Stimulated activated CD8-positive, alpha-beta memory T cell treated with anti-CD3 and anti-CD28 coated beads, Interleukin-15, amount 100 ng/mL, for 4 hours (primary cell): ENCODE results near the gene ZNF221.

Experiments used
- DNase-seq, 2 donors: peaks; one replicate each; pipeline ENCODE4 v3.0.0-alpha.2; 2020; ENCODE audit warnings: low read depth in 2 of 2

The ZNF221 gene

DNA sequence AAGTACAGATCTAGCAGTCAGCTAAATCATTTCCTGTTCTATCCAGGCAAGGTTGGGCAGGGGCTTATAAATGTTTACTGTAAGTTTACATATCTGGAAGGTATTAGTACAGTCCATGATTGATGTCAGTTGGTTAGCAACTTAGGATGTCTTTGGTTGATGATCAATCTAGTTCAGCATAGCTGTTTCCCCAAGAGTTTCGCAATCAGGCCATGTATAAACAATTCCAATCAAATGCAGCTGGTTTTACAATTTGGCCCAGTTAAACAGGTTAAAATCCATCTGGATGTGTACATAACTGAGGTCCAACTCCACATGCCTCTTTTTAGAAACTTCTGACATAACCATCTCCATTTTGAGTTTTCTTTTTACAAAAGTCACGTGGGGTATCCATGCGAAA is 6.9 kb downstream of the ZNF221 start:
- no peak for DNase-seq

DNA sequence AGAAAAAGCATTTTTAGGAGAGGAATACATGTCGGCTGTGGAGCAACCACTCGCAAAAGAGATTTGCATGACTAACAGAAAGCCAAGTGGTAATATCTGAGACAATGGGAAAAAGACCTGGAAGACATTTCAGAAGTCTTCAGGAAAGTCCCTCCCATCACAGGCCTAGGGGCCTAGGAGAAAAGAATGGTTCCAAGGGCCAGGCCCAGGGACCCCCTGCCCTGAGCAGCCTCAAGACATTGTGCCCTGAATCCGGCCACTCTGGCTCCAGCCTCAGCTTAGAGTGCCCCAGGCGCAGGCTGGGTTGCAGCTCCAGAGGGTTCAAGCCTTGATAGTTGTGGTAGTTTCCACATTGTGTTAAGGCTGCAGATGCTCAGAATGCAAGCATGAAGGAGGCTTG is 9.4 kb downstream of the ZNF221 start:
- DNase-seq = no peak

DNA sequence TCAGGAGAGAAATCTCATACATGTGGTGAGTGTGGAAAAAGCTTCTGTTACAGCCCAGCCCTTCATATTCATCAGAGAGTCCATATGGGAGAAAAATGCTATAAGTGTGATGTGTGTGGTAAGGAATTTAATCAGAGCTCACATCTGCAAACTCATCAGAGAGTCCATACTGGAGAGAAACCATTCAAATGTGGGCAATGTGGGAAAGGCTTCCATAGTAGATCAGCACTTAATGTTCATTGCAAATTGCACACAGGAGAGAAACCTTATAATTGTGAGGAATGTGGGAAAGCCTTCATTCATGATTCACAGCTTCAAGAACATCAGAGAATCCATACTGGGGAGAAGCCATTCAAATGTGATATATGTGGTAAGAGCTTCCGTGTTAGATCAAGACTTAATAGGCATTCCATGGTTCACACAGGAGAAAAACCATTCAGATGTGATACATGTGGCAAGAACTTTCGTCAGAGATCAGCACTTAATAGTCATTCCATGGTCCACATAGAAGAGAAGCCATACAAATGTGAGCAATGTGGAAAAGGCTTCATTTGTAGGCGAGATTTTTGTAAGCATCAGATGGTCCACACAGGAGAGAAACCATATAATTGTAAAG is 15.2 kb downstream of the ZNF221 start:
- DNase-seq = no peak

DNA sequence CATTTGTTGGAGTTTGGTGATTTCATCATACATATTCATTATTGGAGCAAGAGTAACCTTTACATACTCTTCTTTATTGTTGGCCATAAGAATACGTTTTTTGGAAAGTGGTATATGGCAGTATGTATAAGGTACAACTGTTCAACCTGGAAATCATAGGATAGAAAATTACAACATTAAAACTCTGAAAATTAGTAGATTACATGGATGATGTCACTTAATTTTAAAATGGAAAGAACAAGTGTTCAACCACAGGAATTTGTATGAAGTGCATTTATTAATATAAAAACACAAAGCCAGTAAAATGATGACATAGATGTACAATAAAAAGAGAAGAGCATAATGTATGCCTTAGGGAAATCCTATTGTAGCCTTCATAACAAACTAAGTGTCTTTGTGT is 25.7 kb downstream of the ZNF221 start:
- no peak for DNase-seq

DNA sequence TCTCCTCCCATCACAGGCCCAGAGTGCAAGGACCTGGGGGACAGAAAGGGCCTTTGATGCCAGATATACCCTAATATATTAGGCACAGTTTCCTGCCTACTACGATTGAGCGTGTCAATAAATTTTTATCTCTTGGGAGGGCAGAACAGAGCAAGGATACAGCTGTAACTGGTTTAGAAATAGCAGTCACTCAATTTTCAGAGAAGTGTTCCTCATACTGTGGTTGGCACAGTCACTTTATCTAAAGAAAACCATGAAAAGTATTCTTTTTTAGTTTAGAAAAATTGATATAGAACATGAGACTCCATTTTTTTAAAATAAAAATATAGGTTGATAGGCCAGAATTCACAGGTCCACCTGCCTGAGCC is 32.5 kb downstream of the ZNF221 start:
- DNase-seq = no peak

DNA sequence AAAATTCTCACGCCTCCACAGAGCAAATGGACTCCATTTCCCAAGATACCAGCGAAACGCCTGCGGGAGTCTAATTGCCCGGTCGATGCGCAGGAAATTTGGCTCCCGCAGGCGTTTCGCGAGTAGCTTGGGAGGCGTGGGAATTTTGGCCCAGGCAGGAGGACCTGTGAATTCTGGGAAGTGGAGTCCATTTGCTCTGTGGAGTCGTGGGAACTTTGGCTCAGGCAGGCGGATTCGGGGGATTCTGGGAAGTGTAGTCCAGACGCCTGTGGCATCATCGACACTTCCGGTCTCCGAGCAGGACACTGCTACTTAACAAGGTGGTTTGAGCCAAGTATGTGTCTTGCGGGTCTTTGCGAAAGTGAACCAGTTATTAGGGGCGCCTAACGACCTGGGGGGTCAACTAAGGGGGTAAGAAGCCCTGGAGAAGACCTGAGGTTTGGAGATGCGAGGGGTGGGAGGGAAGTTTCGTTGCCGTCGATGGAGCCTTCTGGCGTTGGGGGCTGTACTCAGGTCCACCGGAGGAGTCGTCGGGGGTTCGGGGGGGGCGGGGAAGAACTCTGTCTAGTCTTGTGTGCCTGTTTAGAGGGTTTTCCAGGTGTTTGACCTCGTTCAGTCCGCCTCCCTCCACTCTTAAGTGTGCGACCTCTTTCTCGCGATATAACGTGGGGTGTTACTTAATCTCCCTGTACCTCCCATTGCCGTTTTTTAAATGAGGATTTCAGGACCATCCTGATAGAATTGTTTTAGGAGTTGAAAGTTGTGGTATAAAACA is 33.1 kb downstream of the ZNF221 start, which contains the start of gene ZNF155:
TSS of gene ZNF155 (plus strand) at position 277 of the 775 bp plus-strand sequence. CDS start 4,356 bp downstream, outside the sequence.
- peak; percentile 49 to 51 for DNase-seq

DNA sequence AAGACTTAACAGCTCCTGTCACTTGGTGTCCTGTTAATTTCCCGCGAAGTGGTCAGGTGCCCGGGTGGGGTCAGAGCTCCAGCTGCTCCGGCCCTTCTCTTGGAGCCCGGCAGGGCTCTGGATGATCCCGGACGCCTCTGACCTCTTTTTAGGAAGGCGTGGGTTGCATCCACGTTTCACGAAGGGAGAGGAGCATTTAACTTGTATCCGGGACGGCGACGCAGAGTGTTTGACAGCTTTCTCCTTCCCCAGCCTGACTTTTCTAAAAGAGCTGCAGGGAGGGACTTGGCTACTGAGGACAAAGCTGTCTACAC is 33.6 kb downstream of the ZNF221 start:
- DNase-seq = no peak

DNA sequence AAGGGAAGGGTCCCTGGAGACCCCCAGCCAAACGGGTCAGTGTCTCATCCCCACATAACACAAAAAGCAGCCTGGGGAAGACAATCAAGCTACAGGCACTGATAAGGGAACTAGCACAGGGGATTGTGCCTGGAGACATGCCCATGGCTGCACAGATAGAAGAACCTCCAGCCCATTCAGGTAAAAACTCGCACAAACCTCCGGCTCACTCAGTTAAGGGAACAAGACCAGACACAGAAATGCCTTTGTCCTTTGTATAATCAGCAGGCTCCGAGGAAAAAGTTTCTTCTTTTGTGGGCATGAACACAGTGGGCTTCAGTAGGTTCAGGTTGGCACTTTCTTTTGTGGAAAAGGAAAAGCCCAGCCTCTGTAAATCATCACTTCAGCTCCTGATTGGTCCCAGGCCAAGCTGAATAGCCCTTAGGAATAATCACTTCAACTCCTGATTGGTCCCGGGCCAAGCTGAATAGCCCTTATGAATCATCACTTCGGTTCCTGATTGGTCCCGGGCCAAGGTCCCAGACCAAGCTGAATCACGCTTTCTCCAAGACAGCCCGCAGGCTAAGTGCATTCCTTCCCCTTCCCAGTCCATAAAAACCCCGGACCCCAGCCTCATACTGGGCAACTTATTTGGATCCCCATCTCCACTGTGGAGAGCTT is 46.7 kb downstream of the ZNF221 start:
- no peak for DNase-seq

DNA sequence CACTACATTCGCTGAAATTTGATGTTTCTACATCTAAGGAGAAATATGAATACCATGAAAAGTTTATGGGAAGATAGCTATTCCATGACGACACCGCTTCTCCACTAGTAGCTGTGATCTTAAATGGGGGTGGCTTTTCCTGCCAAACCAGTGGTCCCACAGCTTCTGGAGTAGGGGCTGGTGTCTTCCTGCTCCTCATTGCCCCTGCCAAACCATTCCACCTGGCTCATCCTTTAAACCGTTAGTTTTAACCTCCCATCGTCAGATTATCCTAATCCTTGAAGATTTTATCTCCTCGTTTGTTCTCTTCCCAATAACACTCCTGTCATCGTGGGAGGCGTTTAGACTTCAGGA is 51.2 kb downstream of the ZNF221 start:
- no peak for DNase-seq

DNA sequence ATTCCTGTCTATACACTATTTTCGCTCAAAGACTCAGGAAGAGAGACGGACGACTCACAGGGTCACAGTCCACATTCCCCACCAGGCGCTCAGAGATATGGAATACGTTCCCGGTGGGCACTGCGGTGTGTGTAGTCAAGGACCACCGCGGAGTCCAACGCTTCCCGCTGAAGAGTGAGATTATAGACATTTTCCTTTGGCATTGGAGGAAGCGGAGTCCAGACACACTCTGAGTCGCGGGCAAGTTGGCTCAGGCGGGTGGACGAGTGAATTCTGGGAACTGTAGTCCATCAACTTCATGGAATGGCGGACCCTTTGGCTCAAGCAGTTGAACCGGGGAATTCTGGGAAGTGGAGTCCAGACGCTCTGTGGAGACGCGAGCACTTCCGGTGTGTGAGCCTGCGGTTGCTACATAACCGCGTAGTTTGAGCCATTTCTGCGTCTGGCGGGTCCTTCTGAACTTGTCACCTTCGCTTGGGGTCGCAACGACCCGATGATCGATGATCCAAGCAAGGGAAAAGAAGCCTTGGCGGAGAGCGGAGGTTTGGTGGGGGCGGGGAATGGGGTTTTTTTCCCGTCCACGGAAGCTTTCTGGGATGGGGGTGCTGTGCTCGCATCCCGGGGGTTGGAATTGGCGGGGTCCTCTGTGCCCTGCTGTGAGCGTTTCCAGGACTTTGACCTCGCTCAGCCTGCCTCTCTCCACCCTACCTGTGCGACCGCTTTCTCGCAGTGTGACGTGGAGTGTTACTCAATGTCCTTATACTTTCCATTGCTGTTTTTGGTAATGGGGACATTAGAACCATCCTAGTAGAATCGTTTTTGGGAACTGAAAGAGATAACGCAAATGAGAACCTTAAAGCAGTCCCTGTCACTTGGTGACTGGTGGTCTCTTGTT is 51.8 kb downstream of the ZNF221 start, which contains the start of gene ZNF230:
TSS of gene ZNF230 (plus strand) at position 392 of the 895 bp plus-strand sequence. CDS start 4,122 bp downstream, outside the sequence.
- peak; percentile 66 to 73 for DNase-seq

DNA sequence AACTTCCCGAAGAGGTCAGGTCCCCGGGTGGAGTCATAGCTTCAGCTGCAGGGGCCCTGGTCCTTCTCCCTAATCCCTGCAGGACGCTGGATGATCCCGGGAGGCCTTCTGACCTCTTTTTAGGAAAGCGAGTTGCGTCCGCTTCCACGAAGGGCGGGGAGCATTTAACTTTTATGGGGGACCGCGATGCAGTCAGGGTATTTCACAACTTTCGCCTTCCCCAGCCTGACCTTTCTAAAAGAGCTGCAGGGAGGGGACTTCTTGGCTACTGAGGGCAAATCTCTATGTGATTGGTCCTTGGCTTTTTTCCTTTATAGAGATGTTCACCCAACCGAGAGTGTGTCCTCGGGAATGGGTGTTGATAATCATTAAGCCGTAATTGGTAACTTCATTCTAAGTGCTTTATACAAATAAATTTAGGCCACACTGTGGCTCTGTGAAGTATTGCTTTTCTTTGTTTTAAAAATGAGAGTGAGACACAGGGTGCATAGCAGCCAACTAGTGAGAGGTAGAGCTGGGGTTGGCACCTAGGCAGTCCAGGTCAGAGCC is 52.5 kb downstream of the ZNF221 start:
- DNase-seq = no peak

DNA sequence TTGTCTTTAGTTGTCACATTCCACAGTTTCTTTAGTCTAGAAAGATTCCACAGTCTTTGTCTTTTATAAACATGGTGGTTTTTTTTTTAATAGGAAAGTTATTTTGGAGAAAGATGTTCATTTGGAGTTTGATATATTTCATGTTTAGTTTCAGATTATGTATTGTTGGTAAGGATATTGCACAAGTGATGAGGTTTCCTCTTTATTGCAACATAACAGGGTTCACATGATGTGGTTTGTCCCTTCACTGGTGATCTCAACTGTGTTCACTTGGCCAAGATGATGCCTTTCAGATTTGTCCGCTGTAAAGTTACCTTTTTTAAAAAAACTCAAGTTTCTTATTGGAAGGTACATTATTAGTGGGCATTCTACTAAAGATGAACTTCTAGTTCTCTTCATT is 54.9 kb downstream of the ZNF221 start:
- DNase-seq = no peak

DNA sequence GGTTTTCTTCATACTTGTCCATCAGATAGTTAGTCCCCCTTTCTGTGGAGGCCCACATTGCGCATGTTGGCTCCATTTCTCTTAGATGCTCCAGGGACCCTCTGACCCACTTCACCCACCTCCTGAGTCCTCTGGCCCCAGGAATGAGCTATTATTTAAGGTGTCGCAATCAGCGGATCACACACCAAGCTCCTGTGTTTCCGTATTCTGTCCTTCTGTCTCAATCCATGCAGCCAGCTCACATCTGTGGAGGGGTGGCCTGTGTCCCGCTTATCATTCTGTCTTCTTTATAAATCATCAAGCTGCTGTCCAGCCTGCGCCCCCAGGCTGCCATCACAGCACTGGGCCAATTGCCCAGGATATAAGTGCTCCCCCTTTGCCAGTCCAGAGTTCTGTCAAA is 56.4 kb downstream of the ZNF221 start:
- no peak for DNase-seq

DNA sequence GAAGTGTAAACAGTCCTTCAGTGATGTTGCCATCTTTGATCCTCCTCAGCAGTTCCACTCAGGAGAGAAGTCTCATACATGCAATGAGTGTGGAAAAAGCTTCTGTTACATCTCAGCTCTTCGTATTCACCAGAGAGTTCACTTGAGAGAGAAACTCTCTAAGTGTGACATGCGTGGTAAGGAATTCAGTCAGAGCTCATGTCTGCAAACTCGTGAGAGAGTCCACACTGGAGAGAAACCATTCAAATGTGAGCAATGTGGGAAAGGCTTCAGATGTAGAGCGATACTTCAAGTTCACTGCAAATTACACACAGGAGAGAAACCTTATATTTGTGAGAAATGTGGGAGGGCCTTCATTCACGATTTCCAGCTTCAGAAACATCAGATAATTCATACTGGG is 59.4 kb downstream of the ZNF221 start:
- no peak for DNase-seq
